AG04449 (cell line): ENCODE data around the gene CAMTA1.

Experiments
- CTCF ChIA-PET: fragments of 350-600 bp; formaldehyde crosslinking; extraction: SDS; loops from one replicate; lab custom pipeline; 2021; ENCODE audit warnings: antibody characterized with exemption; lab: Yijun Ruan, JAX
- POLR2A ChIA-PET: fragments of 400-600, 350-600 bp; formaldehyde crosslinking; extraction: SDS; loops from one replicate; lab custom pipeline; 2020; ENCODE audit warnings: antibody characterized with exemption, inconsistent platforms; lab: Yijun Ruan, JAX
- DNase-seq: peaks from one replicate; pipeline ENCODE4 v3.0.0-alpha.2; 2010; ENCODE audit warnings: low read depth, low spot score
- H3K4me3 ChIP-seq: 2 replicates; pipeline ENCODE4 v1.5.1; 2011; ENCODE audit warnings: low read depth, mild to moderate bottlenecking, control low read depth, low read length
- TF ChIP-seq, protein P1 (sequence below): IDR thresholded peaks from one replicate; pipeline ENCODE4 v1.5.1; 2011; ENCODE audit warnings: mild to moderate bottlenecking, moderate library complexity, low read length, control low read depth, inconsistent platforms; ENCODE audit not compliant: insufficient read depth; ENCODE audit errors: missing control alignments

CAMTA1 gene

GRCh38 chr1:7120863-7121621 lies 335.8 kb downstream of the CAMTA1 start:
- CTCF ChIA-PET: no interaction called here
- TF ChIP-seq, protein P1, sequence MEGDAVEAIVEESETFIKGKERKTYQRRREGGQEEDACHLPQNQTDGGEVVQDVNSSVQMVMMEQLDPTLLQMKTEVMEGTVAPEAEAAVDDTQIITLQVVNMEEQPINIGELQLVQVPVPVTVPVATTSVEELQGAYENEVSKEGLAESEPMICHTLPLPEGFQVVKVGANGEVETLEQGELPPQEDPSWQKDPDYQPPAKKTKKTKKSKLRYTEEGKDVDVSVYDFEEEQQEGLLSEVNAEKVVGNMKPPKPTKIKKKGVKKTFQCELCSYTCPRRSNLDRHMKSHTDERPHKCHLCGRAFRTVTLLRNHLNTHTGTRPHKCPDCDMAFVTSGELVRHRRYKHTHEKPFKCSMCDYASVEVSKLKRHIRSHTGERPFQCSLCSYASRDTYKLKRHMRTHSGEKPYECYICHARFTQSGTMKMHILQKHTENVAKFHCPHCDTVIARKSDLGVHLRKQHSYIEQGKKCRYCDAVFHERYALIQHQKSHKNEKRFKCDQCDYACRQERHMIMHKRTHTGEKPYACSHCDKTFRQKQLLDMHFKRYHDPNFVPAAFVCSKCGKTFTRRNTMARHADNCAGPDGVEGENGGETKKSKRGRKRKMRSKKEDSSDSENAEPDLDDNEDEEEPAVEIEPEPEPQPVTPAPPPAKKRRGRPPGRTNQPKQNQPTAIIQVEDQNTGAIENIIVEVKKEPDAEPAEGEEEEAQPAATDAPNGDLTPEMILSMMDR: no peak
- H3K4me3 ChIP-seq: no peak overlapping the region
- DNase-seq: no peak
- POLR2A ChIA-PET: no interaction called here

DNA sequence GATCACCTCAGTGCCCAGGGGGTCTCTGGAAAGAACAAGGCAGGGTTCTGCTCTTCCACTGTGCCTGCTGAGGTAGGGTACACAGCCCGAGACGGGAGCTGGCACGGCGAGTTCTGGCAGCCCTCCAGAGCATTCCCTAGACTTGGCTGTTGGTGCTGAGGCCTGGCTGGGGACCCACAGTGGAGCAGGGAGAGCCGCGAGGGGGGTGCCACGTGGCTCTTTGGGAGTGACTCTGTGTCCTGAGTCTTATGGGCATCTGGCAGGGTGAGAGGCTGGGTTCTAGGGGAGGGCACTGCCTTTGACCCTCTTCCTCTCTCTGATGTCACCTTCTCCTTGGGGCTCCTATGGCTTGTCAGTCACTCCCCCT lies 336.4 kb downstream of the CAMTA1 start:
- POLR2A ChIA-PET: no interaction called here
- H3K4me3 ChIP-seq: no peak overlapping the region
- CTCF ChIA-PET: no interaction called here
- TF ChIP-seq, protein P1: no peak
- DNase-seq: no peak

DNA sequence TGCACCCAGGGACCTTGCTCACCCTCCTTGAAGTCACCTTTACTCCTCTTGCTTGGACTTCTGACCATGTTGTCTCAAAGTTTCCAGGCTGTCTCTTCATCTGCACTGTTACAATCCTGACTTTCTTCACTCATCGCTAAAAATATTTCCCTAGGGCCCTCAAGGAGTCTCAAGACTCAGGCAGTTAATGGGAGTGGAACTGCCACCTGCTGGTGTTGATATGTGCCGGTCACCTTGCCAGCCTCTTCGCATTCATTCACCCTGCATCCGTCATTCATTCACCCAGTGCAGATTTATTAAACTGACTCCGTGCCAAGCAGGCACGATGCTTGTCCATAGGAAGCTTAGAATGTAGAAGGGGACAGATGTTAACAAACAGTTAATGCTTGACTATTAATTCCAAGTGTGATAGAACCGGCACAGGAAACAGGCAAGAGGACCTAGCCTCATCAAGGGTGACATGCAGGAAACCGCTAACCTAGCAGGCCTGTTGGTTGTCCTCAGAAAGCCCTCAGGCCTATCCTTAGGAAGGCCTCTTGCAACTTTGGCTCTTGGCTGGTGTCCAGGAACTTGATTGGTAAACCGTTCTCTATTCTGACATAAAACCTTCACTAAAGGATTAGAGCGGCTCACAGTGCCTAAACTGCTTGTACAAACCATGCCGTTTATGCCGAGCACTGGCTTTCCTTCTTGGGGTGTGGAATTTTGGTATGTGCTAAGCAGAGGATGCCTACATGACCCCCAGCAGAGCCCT lies 342.2 kb downstream of the CAMTA1 start:
- H3K4me3 ChIP-seq: no peak overlapping the region
- TF ChIP-seq, protein P1: no peak
- ChIA-PET POLR2A (no interaction called here), CTCF (interaction anchor here (1.0 to 1.7 kb wide), 3 partner anchors 13 to 520 kb away, joined by 3 to 4 read pairs (median 3); no protein-coding TSS in a partner anchor)
- no peak for DNase-seq

- CTCF ChIA-PET: interaction anchor here (0.6 to 1.1 kb wide), 3 partner anchors 10 to 504 kb away, joined by 3 read pairs; partner anchors contain the start of gene THAP3
- no peak for DNase-seq
- TF ChIP-seq, protein P1: no peak
- H3K4me3 ChIP-seq: no peak overlapping the region
- POLR2A ChIA-PET: no interaction called here
Measured at GRCh38 chr1:7128293-7128692, 343.0 kb downstream of the CAMTA1 start.

DNA sequence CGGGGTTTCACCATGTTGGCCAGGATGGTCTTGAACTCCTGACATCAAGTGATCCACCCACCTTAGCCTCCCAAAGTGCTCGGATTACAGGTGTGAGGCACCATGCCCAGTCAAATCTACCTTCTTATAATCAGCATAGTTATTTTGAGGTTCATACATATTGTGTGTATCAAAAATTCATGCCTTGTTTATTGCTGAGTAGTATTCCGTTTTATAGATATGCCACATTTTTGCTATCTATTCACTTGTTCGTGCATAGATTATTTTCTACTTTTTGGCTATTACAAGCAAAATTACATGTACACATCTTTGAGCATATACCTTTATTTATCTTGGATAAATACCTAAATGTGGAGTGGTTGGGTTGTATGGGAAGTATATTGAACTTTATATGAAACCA lies 344.9 kb downstream of the CAMTA1 start:
- CTCF ChIA-PET: no interaction called here
- H3K4me3 ChIP-seq: no peak overlapping the region
- TF ChIP-seq, protein P1: no peak
- no peak for DNase-seq
- POLR2A ChIA-PET: no interaction called here

- TF ChIP-seq, protein P1: no peak
- ChIA-PET CTCF (interaction anchor here (1.0 kb wide), 1 partner anchor 18 kb away, joined by 3 read pairs; no protein-coding TSS in a partner anchor), POLR2A (no interaction called here)
- no peak for DNase-seq
- no peak overlapping the region for H3K4me3 ChIP-seq
Measured at GRCh38 chr1:7135493-7135892, 350.2 kb downstream of the CAMTA1 start.
